Uterus (tissue), 4 donors: ENCODE data around the gene DUSP1. TPM values are rescaled to one million over a fixed set of nuclear protein-coding genes. Genes with fewer than 3 reads are reported as not detected.

Source experiments
- DNase-seq, 2 donors: peaks; one replicate each; pipeline ENCODE4 v3.0.0-alpha.2; 2019 to 2020
- H3K27ac ChIP-seq, 2 donors: fragments of 200-600 bp; sonication (generic); 1 replicate in 1 of 2; 2 replicates in 1 of 2; pipeline ENCODE4 v1.5.1; 2016 to 2018
- H3K27me3 ChIP-seq, 2 donors: fragments of 200-600 bp; sonication (generic); one replicate each; pipeline ENCODE4 v1.5.1; 2018 to 2019; ENCODE audit warnings: control low read depth in 1 of 2
- H3K36me3 ChIP-seq, 2 donors: fragments of 200-600 bp; sonication (generic); one replicate each; pipeline ENCODE4 v1.5.1; 2019; ENCODE audit warnings: control low read depth in 1 of 2
- H3K4me1 ChIP-seq, 2 donors: fragments of 200-600 bp; sonication (generic); one replicate each; pipeline ENCODE4 v1.5.1; 2018 to 2019; ENCODE audit warnings: control low read depth in 1 of 2
- H3K4me3 ChIP-seq, 2 donors: fragments of 200-600 bp; sonication (generic); 1 replicate in 1 of 2; 2 replicates in 1 of 2; pipeline ENCODE4 v1.5.1; 2018 to 2019; ENCODE audit warnings: mild to moderate bottlenecking in 1 of 2
- H3K9me3 ChIP-seq, 2 donors: fragments of 200-600 bp; sonication (generic); one replicate each; pipeline ENCODE4 v1.5.1; 2019; ENCODE audit warnings: control low read depth in 1 of 2
- CTCF ChIP-seq, 4 experiments: fragments of 200-600 bp in 2 of 4; fragments of 450-650 bp in 2 of 4; sonication (generic) in 2 of 4; IDR thresholded peaks; one replicate each; pipeline ENCODE4 v1.5.1; 2016 to 2019; ENCODE audit warnings: antibody characterized with exemption in 4 of 4, mild to moderate bottlenecking in 2 of 4, moderate library complexity in 1 of 4
- POLR2A ChIP-seq, 2 donors: fragments of 450-650 bp; IDR thresholded peaks; one replicate each; pipeline ENCODE4 v1.6.1; 2016; ENCODE audit warnings: antibody characterized with exemption in 2 of 2, mild to moderate bottlenecking in 1 of 2, moderate library complexity in 1 of 2
- intact Hi-C: fragments of 100-400 bp; cut with DNase I; formaldehyde crosslinking; loops from one replicate; pipeline ENCODE4 v1.15.1; 2023; ENCODE audit warnings: low total_unique reads
- total RNA-seq, 4 donors: library from RNA; depleted of rRNA in 3 of 4; stranded (reverse); fragments of >200 nt in 3 of 4; gene quantifications; one replicate each; pipeline versions ENCODE4 v1.1.0 to v1.2.4, GENCODE V29; 2014 to 2023
- donor health status: DM: yes; HTN: yes; CAD: no.

The DUSP1 gene
- total RNA-seq, 4 donors from 2014 or later, result 189 to 2,046 (median 515) TPM

- Histone ChIP-seq H3K27ac (peak overlapping the region; percentile 25 to 65), H3K4me1 (no peaks in the 10 kb centered on the region), H3K4me3 (no peak overlapping the region), H3K9me3 (no peaks in the 10 kb centered on the region), H3K27me3 (no peaks in the 10 kb centered on the region), H3K36me3 (no peaks in the 10 kb centered on the region)
- TF ChIP-seq POLR2A (IDR thresholded peaks at IDR 0.05) (no peak), CTCF (IDR thresholded peaks at IDR 0.05) (no peak)
- intact Hi-C loops, result no loop called here
- DNase-seq, result peak; percentile 29 to 62
Observed at GRCh38 chr5:172758077-172758833, 12.7 kb downstream of the DUSP1 start.

GRCh38 chr5:172757394-172758010 lies 13.5 kb downstream of the DUSP1 start:
- H3K27me3 ChIP-seq, result no peaks in the 10 kb centered on the region
- no peak for DNase-seq
- peak overlapping the region; percentile 25 to 54 for H3K27ac ChIP-seq
- no peaks in the 10 kb centered on the region for H3K9me3 ChIP-seq
- no peak overlapping the region for H3K4me3 ChIP-seq
- no peaks in the 10 kb centered on the region for H3K4me1 ChIP-seq
- H3K36me3 ChIP-seq, result no peaks in the 10 kb centered on the region
- intact Hi-C loops, result no loop called here
- TF ChIP-seq POLR2A (IDR thresholded peaks at IDR 0.05) (no peak), CTCF (IDR thresholded peaks at IDR 0.05) (no peak)

DNA sequence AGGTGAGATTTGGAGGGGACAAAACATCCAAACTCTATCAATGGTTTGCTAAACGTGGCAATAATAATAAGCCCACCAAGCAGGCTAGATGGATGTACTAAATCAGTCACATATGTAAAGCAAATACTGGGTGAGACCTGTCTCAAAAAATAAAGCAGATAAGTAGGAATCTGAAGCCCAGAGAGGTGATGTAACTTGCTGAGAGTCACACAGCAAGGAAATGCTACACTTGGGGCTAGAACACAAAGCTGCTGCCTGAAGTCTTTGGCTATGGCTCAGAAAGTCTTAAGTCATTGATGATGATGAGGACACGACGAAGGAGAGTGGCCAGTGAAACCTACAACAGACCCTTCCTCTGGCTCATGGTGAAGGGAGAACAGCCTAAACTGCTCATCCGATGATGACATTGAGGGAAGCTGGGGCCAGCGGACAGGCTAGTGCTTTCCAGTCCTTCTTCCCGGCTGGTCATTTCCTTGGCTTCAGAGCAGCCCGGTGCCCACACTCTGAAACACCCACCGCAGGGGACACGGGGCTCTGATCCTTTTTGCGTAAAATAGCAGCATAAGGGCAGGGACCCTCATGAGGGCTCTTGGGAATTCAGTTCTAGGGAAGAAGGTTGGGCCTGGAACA lies 14.1 kb downstream of the DUSP1 start:
- Histone ChIP-seq H3K4me1 (no peaks in the 10 kb centered on the region), H3K9me3 (no peaks in the 10 kb centered on the region), H3K4me3 (no peak overlapping the region), H3K27me3 (no peaks in the 10 kb centered on the region), H3K27ac (no peak overlapping the region), H3K36me3 (no peaks in the 10 kb centered on the region)
- intact Hi-C loops, result no loop called here
- TF ChIP-seq CTCF (IDR thresholded peaks at IDR 0.05), result no peak
- TF ChIP-seq POLR2A (IDR thresholded peaks at IDR 0.05), result no peak
- no peak for DNase-seq

GRCh38 chr5:172754596-172755356 lies 16.2 kb downstream of the DUSP1 start:
- H3K4me1 ChIP-seq, result peaks cover 0 to 6% of the 10 kb centered on the region in 2 donors
- H3K9me3 ChIP-seq, result no peaks in the 10 kb centered on the region
- intact Hi-C loops, result no loop called here
- H3K27me3 ChIP-seq, result no peaks in the 10 kb centered on the region
- H3K27ac ChIP-seq, result no peak overlapping the region
- no peaks in the 10 kb centered on the region for H3K36me3 ChIP-seq
- H3K4me3 ChIP-seq, result no peak overlapping the region
- DNase-seq, result no peak
- TF ChIP-seq POLR2A (IDR thresholded peaks at IDR 0.05) (no peak), CTCF (IDR thresholded peaks at IDR 0.05) (no peak)
